GM12872 (cell line): Measurements from ENCODE around the gene VSTM1.

Experiments
- CTCF ChIP-seq: IDR thresholded peaks from 3 replicates; pipeline ENCODE4 v1.5.1; 2011; ENCODE audit warnings: low read depth, mild to moderate bottlenecking, low read length, moderate library complexity; ENCODE audit not compliant: insufficient read depth

Gene VSTM1

GRCh38 chr19:54063350-54064116 lies at the start of gene VSTM1:
Gene VSTM1 (minus strand): TSS chr19:54063897. CDS start chr19:54063777, 120 bp downstream.
- no peak for TF ChIP-seq CTCF

- TF ChIP-seq CTCF, result no peak
Observed at GRCh38 chr19:54109651-54110050, 46.0 kb upstream of the VSTM1 start.

- TF ChIP-seq CTCF, result no peak
Observed at GRCh38 chr19:54108496-54108895, 44.8 kb upstream of the VSTM1 start.

GRCh38 chr19:54107876-54108490 lies 44.3 kb upstream of the VSTM1 start:
- TF ChIP-seq CTCF, result no peak

GRCh38 chr19:54106716-54107115 lies 43.0 kb upstream of the VSTM1 start:
- no peak for TF ChIP-seq CTCF

GRCh38 chr19:54105796-54106195 lies 42.1 kb upstream of the VSTM1 start:
- no peak for TF ChIP-seq CTCF

GRCh38 chr19:54104998-54105715 lies 41.5 kb upstream of the VSTM1 start:
- no peak for TF ChIP-seq CTCF
